ENCODE data around the gene YWHAE.
A peak's percentile ranks its signal among the peaks of the same experiment; 100 is the strongest.
"Not testable (repeated sequence)": the region's sequence is repeated elsewhere in the genome, so short reads cannot be mapped to it uniquely, and the experiment has no call there.

Gene YWHAE

DNA sequence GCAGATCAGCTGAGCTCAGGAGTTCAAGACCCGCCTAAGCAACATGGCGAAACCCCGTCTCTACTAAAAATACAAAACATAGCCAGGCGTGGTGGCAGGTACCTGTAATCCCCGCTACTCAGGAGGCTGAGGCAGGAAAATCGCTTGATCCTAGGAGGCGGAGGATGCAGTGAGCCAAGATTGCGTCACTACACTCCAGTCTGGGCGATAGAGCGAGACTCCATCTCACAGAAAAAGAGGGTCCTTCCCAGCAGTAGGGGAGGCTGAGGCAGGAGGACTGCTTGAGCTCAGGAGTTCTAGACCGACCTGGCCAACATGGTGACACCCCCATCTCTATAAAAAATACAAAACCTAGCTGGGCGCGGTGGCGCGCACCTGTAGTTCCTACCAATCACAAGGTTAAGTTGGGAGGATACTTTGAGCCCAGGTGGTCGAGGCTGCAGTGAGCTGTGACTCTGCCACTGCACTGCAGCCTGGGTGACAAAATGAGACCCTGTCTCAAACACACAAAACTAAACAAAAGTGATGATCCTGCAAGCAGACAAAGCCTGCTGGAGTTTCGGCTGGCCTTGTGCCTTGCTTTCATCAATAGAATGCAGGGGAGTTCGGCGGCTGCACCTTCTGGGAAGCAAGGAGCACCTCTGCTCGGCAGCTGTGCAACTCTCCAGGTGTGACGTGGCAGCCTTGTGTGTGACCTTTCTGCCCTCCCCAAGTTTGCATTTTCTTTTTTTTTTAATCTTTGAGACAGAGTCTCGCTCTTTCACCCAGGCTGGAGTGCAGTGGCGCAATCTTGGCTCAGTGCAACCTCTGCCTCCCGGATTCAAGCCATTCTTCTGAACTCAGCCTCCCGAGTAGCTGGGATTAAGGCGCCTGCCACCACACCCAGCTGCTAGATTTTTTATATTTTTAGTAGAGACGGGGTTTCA lies 12.4 kb upstream of the YWHAE start:
- no peak for DNase-seq

DNA sequence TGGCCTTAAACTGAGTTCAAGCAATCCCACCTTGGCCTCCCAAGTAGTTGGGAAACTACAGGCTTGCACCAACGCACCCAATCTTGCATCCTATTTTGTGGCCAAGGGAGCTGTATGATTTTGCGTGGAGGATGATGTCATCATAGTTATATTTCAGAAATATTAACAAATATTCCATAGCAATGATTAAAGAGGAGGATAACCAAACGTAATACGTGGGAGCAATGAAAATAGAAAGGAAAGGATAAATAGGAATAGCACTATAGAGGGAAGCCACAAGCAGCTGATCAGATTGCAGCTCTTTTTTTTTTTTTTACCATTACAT lies 2.2 kb upstream of the YWHAE start:
- no peak for DNase-seq

DNA sequence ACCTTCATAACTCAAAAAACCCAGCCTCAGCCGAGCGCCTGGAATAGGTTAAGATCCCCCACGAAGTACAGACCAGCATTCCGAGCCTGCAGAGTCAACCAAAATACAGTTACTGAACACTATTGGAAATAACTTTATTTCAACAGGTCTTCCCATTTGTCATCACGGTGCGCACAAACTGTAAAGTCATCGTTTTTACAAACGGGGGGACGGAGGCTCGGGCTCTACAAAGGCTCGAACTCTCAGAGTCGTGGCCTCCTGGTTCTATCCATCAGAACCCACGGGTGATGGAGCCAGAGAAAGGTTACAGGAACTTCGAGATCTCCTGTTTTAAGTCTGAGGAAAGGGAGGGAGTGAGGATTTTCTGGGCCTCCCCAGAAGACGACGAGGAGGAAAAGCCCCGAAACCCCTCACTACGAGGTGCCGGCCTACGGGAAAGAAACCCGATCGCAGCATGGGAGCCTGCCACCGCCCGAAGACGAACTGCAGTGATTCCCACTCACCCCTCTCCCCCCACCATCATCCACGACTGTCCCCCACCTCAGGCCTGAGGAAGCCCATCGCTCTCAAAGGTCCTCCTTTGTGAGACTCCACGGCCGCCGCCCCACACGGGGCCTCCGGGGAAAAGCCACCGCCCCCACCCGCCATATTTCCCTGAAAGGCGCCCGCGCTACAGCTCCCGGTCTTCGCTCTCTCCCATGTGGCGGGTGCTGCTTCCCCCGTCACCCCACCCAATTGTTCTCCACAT lies 917 bp downstream of the YWHAE start:
- peak; percentile 27 for DNase-seq

DNA sequence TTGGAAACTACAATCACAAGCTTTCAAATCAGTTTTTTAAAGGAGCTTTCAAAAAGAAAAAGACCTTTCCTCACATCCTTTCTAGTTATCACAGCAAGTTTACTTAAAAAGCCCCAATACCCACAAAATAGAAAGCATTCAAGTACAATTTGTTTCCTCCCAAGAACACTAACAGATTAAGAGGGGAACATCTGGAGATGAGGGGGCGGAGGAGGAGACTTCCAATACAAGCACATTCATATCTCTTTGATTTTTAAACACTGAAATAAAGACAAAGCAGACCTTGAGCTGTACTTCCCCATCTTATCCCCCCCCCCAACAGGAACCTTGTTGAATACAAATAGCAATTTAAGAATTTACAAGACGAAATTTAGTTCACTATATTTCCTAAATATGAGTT lies 2.0 kb downstream of the YWHAE start:
- no peak for DNase-seq

DNA sequence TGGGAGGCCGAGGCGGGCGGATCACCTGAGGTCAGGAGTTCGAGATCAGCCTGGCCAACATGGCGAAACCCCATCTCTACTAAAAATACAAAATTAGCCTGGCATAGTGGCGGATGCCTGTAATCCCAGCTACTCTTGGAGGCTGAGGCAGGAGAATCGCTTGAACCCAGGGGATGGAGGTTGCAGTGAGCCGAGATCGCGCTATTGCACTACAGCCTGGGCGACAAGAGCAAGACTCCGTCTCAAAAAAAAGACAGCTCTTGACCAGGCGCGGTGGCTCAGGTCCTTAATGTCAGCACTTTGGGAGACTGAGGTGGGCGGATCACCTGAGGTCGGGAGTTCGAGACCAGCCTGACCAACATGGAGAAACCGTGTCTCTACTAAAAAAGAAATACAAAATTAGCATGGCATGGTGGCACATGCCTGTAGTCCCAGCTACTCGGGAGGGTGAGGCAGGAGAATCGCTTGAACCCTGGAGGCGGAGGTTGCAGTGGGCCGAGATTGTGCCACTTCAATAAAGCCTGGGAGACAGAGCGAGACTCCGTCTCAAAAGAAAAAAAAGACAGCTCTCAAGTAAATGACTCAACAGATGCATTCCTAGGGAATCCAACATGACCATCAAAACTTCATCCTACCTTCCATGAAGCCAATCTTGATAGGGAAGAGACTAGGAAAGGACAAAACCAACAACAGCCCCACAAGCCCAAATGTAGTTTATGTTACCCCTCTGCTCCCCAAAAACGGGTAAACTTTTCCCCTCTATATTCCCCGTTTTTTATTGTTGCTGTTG lies 4.0 kb downstream of the YWHAE start:
- DNase-seq: not testable (repeated sequence)

DNA sequence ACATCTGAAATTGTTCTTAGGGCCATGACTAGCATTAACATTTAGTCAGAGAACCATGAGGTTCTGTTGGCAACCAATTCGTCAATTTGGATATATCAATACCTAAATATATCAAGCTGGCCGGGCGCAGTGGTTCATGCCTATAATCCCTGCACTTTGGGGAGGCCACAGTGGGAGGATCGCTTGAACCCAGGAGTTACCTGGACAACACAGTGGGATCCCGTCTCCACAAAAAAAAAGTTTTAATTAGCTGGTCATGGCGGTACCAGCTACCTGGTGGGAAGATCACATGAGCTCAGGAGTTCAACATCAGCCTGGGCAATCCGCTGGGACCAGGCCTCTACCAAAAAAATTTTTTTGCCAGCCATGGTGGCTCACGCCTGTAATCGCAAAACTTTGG lies 8.4 kb downstream of the YWHAE start:
- no peak for DNase-seq

DNA sequence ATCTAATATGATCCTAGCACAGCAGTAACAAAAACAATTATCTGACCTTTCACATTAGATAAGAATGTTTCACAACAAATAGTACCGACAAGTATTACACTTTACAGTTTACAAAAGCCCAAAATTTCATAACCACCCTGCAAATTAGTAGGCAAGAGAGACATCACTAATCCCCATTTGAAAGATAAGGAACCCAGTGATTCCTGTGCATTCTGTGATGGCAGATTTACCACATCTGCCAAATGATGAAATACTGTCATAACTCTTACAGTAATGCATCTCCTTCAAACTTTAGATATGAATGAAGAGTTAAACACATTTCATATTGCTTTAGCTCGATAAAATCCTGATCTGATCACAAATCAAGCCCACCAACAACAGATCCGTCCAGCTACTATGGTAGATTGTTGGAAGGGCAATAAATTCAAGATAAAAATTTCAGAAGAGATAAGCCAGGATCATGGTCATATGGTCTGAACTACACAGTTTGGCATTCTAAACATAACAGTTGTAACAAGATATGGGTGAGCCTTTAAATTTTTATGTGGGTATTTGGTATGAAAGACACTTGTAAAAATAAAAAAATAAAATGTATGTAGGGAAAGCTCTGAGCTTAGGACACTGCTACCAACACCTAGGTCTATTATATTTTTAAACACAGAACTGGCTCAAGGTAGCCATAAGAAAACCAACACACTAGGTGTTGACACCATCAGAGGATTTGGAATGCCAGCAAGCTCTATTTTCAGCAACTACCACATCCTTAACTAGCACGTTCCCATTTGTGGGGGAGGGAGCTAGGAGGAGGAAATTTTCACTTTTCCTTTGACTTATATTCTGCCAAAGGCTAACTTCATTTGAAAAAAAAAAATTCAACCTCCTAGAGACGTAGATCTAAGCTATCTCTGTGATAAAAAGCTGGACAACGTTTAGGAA lies 9.3 kb downstream of the YWHAE start:
- no peak for DNase-seq

DNA sequence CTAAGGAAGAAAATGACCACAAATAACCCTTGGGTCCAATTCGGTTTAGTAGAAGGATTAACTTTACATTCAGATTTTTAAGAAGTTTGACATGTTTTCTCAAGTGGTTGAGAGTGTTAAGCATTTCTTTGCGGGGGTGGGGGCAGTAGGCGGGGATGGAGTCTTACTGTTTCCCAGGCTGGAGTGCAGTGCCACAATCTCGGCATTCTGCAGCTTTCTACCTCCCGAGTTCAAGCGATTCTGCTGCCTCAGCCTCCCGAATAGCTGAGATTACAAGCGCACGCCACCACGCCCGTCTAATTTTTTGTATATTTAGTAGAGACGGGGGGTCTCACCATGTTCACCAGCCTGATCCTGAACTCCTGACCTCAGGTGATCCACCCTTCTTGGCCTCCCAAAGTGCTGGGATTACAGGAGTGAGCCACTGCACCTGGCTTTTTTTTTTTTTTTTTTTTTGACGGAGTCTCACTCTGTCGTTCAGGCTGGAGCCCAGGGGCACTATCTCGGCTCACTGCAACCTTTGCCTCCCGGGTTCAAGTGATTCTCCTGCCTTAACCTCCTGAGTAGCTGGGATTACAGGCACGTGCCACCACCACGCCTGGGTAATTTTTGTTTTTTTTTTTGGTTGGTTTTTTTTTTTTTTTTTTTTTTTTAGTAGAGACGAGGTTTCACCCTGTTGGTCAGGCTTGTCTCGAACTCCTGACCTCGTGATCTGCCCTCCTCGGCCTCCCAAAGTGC lies 12.4 kb downstream of the YWHAE start:
- not testable (repeated sequence) for DNase-seq

DNA sequence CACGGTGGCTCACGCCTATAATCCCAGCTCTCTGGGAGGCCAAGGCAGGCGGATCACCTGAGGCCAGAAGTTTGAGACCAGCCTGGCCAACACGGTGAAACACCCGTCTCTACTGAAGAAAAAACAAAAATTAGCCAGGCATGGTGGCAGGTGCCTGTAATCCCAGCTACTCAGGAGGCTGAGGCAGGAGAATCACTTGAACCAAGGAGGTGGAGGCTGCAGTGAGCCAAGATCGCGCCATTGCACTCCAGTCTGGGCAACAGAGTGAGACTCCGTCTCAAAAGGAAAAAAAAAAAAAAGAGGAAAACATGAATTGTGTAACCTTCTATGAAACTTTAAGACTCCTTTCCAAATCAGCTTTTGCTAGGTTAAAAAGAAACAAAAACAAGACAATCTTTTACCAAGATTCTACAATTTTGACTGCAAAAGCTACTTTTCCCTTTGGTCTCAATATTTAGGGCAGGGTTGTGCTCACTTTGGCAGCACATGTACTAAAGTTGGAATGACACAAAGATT lies 13.3 kb downstream of the YWHAE start:
- DNase-seq: not testable (repeated sequence)

DNA sequence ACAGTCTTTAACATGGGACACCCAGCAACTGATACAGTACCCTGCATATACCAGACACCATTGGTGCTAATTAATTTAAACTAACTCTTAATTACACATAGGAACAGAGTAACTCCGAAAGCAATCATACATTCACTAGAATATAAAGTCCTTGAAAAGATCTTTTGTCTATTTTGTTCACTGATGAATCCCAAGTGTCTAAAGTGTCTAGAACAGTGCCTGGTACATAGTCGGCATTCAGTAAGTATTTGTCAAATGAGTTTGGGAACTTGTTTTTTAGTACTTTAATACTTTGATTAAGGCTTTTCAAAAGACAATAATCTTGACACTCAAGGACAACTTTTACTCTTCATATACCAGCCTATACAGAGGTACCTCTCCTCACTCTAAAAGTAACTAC lies 13.8 kb downstream of the YWHAE start:
- DNase-seq: no peak

DNA sequence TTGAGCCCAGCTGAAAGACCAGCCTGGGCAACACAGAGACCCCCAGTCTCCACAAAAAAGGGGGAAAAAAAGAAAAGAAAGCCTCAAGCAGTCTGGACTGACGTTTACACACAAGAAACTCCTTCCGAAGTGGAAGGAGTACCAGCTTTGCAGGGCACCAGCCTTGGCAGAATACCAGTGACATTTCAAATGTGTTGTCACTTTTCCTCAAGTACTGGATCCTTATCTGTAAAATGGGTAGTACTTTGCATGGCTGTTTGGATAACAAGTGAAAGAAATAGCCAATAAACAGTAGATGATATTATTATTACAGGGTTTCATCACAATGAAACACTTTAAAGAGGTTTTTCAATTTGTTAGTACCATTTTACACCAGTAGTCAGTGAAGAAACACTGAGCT lies 14.2 kb downstream of the YWHAE start:
- DNase-seq: no peak

DNA sequence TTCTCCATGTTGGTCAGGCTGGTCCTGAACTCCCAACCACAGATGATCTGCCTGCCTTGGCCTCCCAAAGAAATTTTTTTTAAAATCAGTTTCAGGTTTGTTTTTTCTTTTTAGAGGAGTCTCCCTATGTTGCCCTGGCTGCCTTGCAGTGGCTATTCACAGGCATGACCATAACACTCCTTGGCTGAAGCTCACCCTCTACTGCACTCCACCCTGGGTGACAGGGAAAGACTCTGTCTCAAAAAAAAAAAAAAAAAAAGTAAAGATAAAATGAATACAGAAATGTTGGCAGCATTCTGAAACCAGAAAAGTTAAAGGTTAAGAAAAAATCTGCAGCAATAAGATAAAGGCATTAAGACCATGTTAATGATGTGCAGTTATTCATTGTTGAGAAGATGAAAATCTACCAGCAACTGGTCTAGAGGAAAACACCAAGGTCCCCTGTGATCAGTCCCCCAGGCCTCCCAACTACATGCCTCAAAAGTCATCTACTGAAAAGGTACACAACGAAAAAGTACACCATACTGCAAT lies 15.1 kb downstream of the YWHAE start:
- DNase-seq: no peak

DNA sequence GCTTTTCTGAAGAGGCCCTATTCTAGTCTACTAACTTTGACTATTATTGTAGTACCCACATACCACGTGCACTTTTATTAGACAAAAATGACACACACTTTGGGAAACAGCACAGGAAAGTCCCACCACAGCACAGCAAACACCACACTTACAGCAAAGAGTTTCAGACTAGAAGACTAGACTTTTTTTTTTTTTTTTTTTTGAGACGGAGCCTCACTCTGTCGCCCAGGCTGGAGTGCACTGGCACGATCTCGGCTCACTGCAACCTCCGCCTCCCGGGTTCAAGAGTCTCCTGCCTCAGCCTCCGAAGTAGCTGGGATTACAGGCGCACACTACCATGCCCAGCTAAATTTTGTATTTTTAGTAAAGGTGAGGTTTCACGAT lies 20.1 kb downstream of the YWHAE start:
- peak; percentile 75 for DNase-seq

DNA sequence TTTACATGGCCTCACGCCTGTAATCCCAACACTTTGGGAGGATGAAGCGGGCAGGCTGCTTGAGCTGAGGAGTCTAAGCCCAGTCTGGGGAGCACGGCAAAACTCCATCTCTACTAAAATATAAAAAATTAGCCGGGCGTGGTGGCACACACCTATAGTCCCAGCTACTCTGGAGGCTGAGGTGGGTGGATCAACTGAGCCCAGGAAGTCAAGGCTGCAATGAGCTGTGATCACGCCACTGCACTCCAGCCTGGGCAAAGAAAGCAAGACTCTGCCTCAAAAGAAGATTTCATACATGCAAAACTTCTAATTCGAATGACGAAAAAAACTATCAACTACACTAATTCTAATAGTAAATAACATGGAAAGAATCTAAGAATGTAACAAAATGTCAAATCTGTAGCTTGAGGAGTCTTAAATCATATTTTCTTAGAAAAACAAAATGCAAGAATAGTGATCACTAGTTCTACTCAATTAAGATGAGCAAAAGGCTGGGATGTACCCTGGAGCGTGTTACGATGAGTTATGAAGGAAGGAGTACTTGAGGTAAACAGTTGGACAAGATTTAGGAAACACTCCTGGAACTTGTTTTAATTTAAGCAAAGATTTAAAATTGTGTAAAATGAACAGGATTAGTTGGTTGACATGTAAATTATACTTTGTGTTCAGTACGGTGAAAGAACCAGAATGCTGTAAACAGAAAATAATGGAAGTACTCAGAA lies 20.7 kb downstream of the YWHAE start:
- DNase-seq: no peak

DNA sequence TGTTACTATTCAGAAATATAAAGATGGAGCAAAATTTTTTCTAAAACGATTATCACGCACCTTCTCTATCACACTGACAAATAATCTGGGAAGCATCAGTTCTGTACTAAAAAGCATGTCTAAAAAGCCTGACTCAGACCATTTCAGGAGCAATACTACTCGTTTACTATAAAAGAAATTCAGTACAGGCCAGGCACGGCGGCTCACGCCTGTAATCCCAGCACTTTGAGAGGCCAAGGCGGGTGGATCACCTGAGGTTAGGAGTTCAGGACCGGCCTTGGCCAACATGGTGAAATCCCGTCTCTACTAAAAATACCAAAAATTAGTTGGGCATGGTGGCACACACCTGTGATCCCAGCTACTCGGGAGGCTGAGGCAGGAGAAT lies 21.6 kb downstream of the YWHAE start:
- not testable (repeated sequence) for DNase-seq

DNA sequence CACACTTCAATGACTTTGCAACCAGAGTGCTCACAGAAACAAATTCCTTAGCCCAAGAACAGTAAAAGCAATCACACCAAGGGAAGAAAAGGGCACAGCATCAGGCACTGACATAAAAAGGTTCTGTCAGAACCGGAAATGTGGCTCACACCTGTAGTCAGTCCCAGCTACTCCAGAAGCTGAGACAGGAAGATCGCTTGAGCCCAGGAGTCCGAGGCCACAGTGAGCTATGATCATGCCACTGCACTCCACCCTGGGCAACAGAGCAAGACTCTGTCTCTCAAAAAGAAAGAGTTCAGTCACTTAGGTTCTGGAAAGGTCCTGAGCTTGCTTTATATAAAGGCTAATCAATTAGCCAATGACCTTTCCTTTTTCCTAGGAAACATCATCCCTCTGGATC lies 22.7 kb downstream of the YWHAE start:
- no peak for DNase-seq

DNA sequence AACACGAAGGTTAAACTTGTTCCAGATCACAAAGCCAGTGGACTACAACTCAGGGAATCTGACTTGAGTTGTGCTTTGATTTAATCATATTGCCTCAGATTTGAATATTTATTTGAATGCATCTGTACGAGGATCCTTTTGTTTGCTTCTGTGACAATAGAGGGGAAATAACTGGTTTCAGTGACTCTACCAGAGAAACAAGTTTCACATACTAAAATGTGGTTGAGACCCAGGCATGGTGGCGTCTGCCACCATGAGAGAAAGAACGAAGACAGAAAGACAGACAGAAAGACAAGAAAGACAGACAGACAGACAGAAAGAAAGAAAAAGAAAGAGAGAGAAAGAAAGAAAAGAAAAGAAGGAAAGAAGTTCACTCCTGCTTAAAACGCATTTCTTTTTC lies 24.0 kb downstream of the YWHAE start:
- no peak for DNase-seq

DNA sequence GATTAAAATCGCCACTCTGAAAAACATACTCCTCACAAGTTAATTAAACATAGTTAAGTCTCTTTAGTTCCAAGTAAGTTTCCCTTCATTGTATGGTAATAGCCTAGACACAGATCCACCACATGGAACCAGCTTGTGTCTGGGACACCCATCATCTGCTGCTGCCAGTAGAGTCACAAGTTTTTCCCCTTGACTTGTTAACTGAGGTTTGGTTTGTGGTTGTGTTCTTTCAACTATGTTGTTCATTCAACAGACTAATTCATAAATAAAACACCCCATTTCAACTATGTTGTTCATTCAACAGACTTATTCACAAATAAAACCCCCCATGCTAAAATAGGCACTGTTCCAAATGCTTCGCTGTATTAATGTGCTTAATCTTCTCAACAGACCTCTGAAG lies 24.4 kb downstream of the YWHAE start:
- peak; percentile 49 for DNase-seq

DNA sequence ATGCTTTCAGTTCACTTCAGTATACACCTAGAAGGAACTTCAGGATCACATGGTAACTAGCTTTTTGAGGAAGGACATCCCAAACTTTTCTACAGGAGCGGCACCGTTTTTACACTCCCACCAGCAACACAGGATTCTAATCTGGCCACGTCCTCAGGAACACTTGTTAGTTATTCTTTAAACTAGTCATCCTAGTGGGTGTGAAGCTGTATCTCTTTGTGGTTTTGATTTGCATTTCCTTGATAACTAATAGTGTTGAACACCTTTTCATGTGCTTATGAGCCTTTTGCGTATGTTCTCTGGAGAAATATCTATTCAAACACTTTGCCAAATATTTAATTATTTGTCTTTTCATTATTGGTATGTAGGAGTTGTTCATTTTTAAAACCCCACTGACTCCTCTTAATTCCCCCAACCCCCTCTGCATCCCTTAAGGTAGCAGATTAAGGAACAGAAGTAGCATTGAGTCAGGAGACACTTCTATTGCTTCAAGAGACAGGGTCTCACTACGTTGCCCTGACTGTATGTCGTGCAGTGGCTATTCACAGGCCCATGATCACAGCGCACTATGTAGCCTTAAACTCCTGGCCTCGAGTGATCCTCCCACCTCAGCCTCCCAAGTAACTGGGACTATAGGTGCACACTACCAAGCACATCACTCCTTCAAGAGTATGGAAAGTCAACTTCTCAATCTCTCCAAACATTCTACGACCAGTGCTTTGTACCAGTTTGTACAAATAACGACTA lies 25.4 kb downstream of the YWHAE start:
- DNase-seq: peak; percentile 44
